Measurements from ENCODE around the gene MRPS31.

- no peak for TF ChIP-seq CTCF (optimal IDR thresholded peaks at IDR 0.05 in 1 of 3, IDR thresholded peaks at IDR 0.05 in 1 of 3, conservative IDR thresholded peaks at IDR 0.05 in 1 of 3; ENCODE audit: extremely low read depth in 1 of 3, insufficient read depth in 2 of 3, low read length in 3 of 3)
- TF ChIP-seq EZH2 (IDR thresholded peaks at IDR 0.05; ENCODE audit: low read length) = no peak
Observed at GRCh38 chr13:40694426-40694825, 76.6 kb downstream of the MRPS31 start.

Measured in keratinocyte (primary cell).